DMS79 (cell line): ENCODE results near the gene RCL1.
"Not testable (repeated sequence)": the region's sequence is repeated elsewhere in the genome, so short reads cannot be mapped to it uniquely, and the experiment has no call there.

Source experiments
- DNase-seq: peaks from one replicate; lab custom pipeline; 2025; lab: John Stamatoyannopoulos, UW

RCL1 gene, protein sequence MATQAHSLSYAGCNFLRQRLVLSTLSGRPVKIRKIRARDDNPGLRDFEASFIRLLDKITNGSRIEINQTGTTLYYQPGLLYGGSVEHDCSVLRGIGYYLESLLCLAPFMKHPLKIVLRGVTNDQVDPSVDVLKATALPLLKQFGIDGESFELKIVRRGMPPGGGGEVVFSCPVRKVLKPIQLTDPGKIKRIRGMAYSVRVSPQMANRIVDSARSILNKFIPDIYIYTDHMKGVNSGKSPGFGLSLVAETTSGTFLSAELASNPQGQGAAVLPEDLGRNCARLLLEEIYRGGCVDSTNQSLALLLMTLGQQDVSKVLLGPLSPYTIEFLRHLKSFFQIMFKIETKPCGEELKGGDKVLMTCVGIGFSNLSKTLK

DNA sequence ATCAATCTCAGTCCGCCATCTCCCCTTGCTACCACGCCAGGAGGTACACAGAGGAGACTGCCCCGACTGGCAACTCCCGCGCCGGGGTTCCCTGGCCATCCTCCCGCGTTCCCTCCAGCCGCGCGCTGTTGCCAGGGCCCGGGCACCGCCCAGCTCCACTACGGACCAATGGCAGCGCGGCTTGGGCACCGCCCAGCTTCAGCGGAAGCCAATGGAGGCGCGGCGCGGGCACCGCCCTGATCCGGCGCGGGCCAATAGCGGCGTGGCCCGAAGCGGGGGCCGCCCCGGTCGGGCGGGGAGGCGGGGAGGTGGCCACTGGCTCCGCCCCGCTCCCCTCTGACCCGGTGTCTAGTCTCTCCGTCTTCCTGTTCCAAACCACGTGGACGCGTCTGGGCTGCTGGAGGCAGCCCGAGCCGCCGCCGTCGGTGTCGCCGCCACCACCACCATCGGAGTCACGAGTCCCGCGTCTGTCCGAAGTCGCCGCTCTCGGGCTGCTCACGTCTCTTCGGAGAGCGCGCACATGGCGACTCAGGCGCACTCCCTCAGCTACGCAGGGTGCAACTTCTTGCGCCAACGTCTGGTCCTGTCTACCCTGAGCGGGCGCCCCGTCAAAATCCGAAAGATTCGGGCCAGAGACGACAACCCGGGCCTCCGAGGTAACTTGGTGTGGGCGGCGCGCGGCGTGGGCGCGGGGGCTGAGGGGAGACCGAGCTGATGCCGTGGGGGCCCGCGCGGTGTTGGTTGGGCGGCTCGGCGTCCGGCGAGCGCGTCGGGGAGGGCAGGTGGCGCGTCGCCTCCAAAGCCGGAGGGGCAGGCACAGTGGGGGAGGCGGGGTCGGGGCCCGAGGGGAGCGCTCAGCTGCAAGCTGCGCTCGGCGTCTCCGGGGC lies at the start of gene RCL1:
TSS of gene RCL1 (plus strand) at position 373 of the 887 bp plus-strand sequence. CDS start at position 521, 148 bp downstream.
- DNase-seq, result peak; percentile 81

DNA sequence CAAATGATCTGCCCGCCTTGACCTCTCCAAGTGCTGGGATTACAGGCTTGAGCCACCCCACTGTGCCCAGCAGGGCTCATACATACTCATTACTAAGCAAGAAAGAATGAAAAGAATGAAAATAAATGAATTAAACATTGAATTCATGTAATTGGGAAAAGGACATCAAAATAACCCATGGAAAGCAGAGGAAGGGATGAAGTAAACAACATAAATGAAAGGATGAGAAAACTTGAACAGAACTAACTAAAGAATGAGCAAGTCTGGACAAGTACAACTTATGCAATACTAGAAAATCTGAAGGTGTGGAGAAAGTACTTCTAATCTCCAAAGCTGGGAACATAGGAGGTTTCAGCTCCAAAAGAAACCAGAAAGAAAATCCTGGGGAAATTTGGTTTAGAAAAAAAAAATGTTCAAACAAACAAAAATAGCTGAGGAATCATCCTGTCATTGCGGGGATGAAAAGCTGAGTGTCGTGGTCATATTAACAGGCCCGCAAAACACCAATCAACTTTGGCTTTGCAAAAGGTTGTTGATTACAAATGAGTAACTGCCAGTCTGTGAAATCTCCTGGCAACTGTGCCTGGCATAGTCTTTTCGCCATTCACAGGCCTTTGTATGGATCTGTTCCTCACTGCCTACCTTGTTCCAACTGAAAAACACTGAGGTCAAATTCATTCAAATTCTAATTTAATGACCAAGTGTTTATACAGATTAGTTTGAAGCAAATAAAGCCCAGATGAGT lies 49.4 kb upstream of the RCL1 start:
- no peak for DNase-seq

DNA sequence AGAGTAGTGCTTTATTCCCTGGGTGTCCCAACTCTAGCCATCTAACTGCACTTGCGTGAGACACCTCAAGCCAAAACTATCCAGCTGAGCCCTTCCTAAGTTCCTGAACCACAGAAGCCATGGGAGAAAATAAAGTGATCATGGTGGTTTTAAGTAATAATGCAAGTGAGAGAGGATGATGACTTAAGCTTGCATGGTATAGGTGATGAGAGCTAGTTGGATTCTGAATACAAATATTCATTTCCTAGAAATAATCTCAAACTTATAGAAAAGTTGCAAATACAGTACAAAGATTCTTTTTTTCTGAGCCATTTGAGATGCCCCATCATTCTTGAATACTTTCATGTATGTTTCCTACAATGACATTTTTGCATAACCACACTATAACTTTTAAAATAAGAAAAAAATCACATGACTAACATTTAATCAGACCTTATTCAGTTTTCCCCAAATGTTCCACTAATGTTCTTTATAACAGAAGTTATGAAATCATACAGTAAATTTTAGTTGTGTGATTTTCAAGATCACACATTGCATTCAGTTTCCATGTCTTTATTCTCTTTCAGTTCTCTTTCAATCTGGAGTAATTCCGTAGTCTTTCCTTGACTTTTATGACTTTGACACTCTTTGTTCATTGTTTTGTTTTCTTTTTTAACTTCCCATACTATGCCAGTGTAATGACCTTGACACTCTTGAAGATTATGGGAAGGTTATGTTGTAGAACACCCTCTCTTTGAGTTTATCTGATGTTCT lies 46.3 kb upstream of the RCL1 start:
- DNase-seq, result no peak

DNA sequence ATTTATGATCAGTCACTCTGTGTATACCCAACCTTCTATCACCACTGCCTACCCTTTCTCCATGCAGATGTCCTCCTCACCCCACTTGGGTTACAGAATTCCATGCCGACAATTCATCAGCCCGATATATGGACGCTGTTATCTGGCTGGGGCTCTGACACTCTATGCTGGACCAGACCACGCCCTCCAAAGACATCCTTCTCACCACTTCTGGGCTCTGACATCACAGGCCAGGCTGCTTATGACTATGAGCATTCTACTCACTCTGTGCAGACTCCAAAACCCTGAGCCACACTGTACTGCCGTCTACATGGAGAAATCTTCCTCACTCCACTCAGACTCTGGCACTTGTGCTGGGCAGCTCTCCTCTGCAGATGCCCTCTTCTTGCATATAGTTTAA lies 44.1 kb upstream of the RCL1 start:
- no peak for DNase-seq

DNA sequence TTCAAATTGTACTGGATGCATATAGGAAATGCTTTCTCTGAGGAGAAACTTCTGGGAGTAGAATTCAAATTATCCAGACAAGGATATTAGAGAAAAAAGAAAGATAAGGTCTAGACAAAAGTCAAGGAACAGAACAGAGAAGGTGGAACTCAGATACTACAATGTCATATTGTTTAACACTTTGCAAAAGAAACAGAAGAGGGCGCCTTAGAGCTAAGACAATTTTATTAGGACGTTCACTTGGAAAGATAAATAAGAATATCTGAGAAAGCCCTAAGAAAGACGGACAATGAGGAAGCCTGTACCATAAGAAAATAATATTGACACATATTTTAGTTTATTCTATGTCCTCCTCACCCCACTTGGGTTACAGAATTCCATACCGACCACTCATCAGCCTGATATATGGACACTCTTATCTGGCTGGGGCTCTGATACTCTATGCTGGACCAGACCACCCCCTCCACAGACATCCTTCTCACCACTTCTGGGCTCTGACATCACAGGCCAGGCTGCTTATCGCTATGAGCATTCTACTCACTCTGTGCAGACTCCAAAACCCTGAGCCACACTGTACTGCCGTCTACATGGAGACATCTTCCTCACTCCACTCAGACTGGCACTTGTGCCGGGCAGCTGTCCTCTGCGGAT lies 42.6 kb upstream of the RCL1 start:
- DNase-seq, result no peak

DNA sequence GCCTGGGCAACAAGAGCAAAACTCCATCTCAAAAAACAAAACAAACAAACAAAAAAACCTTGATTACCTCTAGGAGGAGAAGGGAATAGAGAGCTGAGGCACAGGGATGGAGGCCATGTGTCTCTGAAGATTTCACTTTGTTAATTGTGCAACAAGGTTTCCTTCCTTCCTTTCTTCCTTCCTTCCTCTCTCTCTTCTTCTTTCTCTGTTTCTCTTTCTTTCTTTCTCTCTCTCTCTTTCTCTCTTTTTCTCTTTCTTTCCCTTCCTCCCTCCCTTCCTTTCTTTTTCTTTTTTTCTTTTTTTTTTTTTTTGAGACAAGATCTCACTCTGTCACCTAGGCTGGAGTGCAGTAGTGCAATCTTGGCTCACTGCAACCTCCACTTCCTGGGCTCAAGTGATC lies 38.2 kb upstream of the RCL1 start:
- DNase-seq, result not testable (repeated sequence)

DNA sequence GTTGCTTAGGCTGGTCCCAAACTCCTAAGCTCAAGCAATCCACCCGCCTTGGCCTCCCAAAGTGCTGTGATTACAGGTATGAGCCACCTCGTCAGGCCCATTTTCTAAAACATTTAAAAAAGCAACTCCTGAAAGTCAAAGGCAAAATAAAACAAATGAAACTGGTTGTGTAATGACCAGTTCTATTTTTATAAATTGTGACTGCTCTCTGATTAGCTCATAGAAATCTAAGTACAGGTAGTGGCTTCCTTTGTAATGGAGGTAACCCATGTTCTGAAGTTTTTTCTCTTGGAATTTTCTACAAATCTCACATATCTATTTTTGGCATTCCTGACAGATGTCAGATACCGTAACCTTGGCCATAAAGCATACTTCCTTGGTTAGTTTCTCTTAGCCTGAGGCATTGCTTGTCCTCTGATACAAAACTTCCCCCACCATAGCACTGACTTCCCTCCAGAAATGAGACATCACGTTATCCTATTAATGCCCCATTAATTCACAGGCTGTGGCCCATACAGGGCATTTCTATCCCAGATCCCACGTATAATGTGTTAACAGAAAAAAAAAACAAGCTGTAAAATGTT lies 37.6 kb upstream of the RCL1 start:
- no peak for DNase-seq

DNA sequence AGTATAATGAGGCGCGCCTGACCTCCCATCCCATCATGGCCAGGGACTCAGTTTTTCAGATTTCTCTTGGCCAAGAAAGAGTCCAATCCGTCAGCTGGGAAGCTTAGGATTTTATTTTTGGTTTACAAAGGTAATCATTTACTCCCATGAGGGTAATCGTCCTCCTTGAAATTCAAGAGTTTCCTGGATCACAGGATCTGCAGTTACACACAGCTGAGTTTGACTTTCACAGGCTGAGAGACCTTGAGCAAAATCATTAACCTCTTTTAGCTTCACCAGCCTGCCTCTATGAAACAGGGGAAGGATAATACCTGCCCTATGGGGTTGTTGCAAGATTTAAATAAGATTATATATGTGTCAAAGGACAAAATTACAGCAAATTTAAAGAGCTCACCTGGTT lies 36.3 kb upstream of the RCL1 start:
- DNase-seq, result no peak

DNA sequence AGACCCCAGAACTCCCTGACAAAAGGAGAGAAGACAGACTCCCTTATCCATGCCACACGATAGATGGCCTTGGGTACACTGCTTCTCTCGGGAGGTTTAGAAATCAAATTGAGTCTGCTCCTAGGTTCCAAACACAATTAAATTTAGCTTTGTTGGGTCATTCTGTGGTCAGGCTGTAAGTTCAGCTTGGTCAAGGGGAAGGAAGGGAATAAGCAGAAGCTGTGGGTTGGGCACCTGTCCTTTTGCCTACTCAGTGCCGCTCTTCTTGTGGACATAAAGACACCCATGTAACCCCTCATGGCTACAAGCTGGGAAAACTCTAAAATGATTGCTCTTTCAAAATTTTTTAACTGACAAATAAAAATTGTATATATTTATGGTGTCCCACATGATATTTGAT lies 32.6 kb upstream of the RCL1 start:
- no peak for DNase-seq

DNA sequence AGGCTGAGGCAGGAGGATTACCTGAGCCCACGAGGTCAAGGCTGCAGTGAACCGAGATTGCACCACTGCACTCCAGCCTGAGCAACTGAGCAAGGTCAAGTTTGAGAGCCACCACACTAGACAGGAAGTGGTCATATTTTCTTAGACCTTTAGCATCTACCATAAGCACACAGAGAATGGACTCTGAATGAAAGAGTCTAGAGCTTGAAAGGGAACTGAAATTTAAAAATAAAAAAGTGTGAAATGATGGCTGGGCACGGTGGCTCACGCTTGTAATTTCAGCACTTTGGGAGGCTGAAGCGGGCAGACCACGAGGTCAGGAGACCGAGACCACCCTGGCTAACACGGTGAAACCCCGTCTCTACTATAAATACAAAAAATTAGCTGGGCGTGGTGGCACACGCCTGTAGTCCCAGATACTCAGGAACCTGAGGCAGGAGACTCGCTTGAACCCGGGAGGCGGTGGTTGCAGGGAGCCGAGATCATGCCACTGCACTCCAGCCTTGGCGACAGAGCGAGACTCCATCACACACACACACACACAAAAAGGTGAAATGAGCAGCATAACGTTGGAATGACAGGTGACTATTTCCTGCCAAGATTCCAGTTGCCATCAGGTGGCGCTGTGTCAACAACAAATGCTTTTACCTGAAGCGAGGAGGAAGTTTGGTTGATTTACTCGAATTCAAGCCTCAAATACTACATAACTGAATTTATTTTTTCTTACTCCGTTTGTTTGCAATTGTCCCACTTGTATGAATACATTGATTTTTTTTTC lies 30.4 kb upstream of the RCL1 start:
- peak; percentile 11 for DNase-seq

DNA sequence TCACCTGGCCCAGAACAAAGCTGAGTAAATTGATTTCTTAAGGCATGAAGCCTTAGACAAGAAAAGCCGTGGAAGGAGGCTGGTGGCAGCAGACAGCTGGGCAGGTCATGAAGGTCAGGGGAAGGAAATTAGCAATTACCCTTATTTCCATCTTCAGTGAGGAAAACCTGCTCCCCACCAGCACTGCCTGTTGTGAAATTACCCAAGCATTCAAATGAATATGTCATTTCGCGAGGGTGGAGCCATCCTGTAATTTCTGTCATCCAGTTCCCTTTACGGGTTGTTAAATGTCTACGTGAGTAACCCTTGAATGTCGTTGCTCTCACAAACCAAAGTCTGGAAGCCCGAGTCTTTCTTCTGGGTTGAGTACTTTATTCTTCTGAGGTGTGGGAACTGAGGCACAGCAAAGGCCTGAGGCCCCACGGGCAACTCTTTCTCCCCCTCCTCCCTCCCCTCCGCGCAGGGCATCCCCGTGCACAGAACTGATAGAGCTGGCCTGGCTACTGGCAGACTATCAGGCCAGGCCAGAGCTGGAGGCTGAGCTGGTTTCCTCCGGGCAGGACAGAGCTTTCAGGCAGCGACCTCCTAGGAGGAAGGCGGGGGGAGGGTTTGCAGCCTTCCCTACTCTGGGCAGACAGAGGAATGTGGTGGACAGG lies 29.7 kb upstream of the RCL1 start:
- DNase-seq, result no peak

DNA sequence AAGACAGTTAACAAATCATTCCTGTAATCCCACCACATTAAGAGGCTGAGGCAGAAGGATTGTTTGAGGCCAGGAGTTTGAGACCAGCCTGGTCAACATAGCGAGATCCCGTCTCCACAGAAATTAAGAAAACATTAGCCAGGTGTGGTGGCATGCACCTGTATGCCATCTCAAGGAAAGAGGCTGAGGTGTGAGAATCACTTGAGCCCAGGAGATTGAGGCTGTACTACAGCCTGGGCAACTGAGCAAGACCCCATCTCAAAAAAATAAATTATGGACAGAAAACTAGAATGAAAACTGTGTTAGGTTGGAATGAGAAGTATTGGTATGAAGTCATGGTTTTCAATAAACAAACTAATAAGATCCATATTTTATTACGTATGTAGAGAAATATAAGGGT lies 28.7 kb upstream of the RCL1 start:
- no peak for DNase-seq

DNA sequence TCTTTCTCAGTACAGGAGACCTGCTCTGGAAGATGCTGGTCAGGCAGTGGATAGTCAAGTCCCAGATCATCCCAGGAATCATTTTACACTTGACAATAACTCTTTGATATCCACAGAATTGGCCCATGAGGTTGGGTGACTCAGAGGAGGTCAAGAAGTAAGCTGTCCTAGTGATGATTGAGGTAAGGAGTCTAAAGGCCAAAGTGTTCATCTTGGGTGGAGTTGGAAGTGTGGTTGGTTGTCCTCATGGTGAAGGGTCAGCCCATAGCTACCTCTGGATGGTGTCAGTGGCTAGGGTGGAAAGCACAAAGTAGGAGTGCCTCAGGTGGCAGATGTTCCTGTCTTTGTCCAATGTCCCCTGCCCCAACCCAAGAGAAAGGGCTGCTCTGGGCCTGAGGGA lies 24.1 kb upstream of the RCL1 start:
- DNase-seq, result no peak

DNA sequence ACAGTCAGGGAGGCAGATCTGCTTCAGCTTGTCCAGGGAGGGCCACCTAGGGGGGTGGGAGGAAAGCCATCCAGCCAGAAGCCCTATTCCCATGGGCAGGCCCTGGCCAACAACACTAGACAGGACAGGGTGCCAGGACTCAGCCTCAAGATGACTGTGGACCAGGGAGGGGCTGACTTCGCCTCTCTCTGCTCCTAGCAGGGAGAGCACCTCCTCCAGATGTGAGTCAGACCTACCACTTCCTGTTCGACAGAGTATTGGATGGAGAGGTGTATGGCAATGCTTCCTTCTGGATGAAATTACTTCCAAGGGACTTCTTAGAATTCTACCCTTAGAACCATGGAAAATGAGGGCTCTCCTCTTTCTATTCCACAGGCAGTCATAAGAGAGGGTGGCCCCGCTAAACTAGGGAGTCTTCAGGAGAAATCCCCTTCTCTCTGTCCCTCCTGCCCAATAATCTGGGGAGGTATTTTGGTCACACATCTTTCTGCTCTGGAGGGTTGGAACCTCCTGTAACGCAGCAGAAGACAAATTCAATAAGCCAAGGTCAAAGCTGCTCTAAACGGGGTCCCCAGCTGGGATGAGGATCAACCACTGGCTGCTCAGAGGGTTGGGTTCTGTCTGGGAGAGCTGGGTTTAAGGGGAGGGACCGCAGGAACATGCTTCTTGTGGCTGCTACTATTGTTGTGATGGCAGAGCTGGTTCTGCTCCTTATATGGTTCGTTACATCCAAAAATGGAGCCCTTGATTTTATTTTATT lies 23.2 kb upstream of the RCL1 start:
- DNase-seq, result no peak

DNA sequence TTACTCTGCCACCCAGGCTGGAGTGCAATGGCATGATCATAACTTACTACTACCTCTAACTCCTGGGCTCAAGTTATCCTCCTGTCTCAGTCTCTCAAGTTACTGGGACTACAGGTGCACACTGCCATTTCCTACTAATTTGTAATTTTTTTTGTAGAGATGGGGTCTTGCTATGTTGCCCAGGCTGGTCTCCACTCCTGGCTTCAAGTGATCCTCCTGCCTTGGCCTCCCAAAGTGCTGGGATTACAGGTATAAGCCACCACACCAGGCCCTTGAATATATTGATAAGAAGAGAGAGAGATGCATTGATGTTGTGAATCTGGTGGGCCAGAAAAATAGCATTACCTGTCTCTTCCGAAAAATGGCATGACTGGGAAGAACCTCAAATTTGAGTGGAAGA lies 21.0 kb upstream of the RCL1 start:
- no peak for DNase-seq

DNA sequence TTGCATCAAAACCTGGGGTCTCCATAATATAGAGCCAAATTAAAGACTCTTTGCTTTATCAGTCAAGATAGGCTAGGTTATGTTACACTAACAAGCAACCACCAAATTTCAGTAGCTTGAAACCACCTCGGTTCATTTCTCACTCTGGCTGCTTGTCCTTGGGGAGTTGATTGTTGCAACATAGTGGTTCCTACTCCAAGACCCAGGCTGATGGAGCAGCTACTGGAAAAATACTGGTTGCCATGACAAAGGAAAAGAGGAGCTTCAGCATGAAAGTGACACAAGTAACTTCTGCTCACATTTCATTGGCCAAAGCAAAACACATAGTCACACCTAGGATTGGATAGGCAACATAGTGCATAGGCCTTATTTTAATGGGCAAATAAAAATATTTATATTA lies 18.5 kb upstream of the RCL1 start:
- no peak for DNase-seq

DNA sequence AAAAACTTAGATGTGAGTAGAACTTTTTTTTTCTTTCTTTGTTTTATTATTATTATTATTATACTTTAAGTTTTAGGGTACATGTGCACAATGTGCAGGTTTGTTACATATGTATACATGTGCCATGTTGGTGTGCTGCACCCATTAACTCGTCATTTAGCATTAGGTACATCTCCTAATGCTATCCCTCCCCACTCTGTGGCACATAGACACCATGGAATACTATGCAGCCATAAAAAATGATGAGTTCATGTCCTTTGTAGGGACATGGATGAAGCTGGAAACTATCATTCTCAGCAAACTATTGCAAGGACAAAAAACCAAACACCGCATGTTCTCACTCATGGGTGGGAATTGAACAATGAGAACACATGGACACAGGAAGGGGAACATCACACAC lies 17.8 kb upstream of the RCL1 start:
- DNase-seq, result not testable (repeated sequence)

DNA sequence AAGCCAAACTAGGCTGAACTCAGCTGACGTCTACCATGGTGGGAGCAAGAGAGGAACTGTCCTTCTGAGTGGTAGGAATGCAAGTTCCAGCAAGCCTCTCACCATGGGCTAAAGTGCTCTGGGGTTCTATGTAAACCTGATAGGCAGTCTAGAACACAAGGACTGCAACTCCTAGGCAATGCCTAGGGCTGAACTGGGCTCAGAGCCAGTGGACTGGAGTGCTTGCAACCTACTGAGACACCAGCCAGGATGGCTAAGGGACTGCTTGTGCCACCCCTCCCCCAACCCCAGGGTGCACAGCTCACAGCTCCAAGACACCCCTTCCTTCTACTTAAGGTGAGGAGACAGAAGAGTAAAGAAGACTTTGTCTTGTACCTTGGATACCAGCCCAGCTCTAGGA lies 12.1 kb upstream of the RCL1 start:
- no peak for DNase-seq

DNA sequence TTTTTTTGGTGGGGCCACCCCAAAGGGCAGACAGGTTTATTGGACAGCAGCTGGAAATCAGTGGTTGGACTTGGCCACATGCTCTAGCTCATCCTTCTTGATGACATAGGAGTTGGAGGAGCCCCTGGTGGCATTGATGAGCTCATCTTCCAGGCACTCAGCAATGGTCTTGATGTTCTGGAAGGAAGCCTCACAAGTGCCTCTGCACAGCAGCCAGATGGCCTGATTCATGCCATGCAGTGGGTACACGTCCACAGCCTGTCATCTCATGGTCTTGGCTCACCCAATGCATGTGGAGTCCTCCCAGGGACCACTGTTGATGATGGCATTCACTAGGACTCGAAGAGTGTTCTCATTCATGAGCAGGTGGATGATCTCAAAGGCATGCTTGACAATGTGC lies 11.3 kb upstream of the RCL1 start:
- no peak for DNase-seq
